ENCODE data around the gene MPRIP.

DNA sequence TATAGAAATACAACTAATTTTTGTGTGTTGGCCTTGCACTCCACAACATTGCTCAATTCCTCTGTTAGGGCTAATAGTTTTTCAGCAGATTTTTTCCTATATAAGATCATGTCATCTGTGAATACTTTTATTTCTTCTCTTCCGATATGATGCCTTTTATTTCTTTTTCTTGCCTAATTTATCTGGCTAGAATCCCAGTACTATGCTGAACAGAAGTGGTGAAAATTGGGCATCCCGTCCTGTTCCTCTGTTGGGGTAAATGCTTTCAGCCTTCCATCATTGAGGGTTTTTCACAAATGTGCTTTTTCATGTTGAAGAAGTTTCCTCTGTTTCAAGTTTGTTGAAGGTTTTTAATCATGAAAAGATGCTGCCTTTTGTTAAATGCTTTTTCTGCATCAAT lies 47.6 kb upstream of the MPRIP start:
- TF ChIP-seq POLR2A (IDR thresholded peaks at IDR 0.05; ENCODE audit: low read depth, low read length) (no peak), POLR2AphosphoS5 (IDR thresholded peaks at IDR 0.05; ENCODE audit: low read depth, low read length) (no peak), SPI1 (IDR thresholded peaks at IDR 0.05; ENCODE audit: low read depth, low read length) (no peak), TAF1 (IDR thresholded peaks at IDR 0.05; ENCODE audit: low read depth, low read length) (no peak), POU2F2 (IDR thresholded peaks at IDR 0.05; ENCODE audit: low read depth, low read length) (no peak)
